GM21423 (cell line): ENCODE measurements around the gene MYBPC1.
"Not testable (repeated sequence)": the region's sequence is repeated elsewhere in the genome, so short reads cannot be mapped to it uniquely, and the experiment has no call there.

ENCODE experiments used
- ATAC-seq: cut with Tn5 transposase; IDR thresholded peaks from one replicate; pipeline ENCODE4 v1.9.1; 2021; ENCODE audit warnings: mild to moderate bottlenecking, moderate library complexity; ENCODE audit not compliant: unreplicated experiment

The MYBPC1 gene

GRCh38 chr12:101729842-101730241 is 135.1 kb downstream of the MYBPC1 start:
- ATAC-seq: no peak

GRCh38 chr12:101732318-101732717 is 137.5 kb downstream of the MYBPC1 start:
- ATAC-seq: no peak

- ATAC-seq: no peak
Observed at GRCh38 chr12:101733166-101733565, 138.4 kb downstream of the MYBPC1 start.

- not testable (repeated sequence) for ATAC-seq
Observed at GRCh38 chr12:101734482-101734881, 139.7 kb downstream of the MYBPC1 start.
